Effector memory CD8-positive, alpha-beta T cell (primary cell): ENCODE data around the gene GSE1.

Experiments used
- ATAC-seq: fragments of 150-1000 bp; cut with Tn5 transposase; replicated peaks from 2 replicates; pipeline ENCODE4 v1.10.0; 2021; ENCODE audit warnings: mild to moderate bottlenecking, moderate library complexity
- DNase-seq, 3 experiments: peaks; one replicate each; pipeline ENCODE4 v3.0.0; 2021
- H3K27ac Mint-ChIP-seq, 2 donors: one replicate each; pipeline ENCODE4 v1.8.0; 2022; ENCODE audit warnings: mild to moderate bottlenecking in 2 of 2, mixed read lengths in 2 of 2, moderate library complexity in 2 of 2
- H3K27me3 Mint-ChIP-seq, 2 donors: one replicate each; pipeline ENCODE4 v1.8.0; 2022; ENCODE audit warnings: mixed read lengths in 2 of 2
- H3K36me3 Mint-ChIP-seq: one replicate; pipeline ENCODE4 v1.8.0; 2022; ENCODE audit warnings: mild to moderate bottlenecking, moderate library complexity, mixed read lengths; ENCODE audit not compliant: insufficient read depth
- H3K4me1 Mint-ChIP-seq, 2 donors: one replicate each; pipeline ENCODE4 v1.8.0; 2022; ENCODE audit warnings: low read depth in 2 of 2, mixed read lengths in 2 of 2
- H3K4me3 Mint-ChIP-seq, 2 donors: one replicate each; pipeline ENCODE4 v1.8.0; 2022; ENCODE audit warnings: mild to moderate bottlenecking in 2 of 2, mixed read lengths in 2 of 2, moderate library complexity in 2 of 2
- H3K9me3 Mint-ChIP-seq, 2 donors: one replicate each; pipeline ENCODE4 v1.8.0; 2022; ENCODE audit warnings: mixed read lengths in 2 of 2

The GSE1 gene

DNA sequence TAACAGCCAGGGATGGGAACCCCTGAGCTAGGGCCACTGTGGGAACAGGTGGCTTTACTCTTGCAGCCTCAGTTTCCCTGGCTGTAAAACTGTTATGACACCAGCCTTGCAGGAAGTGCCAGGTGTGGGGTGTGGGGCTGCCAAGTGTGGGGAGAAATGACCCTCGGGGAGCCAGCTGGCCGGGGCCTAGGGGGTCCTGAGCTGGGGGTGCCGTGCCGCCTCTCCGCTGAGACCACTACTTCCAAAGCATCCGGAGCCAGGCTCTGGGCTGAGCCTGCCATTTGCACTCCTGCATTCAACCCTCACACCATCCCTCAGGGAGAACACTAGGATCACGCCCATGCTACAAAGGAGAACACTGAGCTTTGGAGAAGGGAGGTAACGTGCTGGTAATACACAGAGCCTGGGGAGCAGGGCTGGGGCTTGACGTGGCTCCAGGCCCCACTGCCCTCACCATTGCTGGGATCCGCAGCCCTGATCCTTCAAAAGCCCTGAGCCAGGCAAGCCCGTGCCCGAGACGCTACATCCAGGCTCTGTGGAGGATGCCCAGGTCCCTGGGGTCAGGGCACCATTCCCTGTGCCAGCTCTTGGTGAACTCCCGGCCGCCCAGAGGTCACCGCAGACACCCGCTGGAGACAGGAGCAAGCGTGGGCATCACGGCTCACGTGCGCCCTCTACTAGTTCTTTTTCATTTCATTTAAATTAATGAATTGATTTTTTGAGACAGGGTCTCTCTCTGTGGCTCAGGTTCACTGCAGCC, 104.5 kb downstream of the GSE1 start:
- DNase-seq (peak; percentile 57 to 65 (median 62)), ATAC-seq (peak; percentile 58)
- no peak overlapping the region for H3K4me3 Mint-ChIP-seq
- no peaks in the 10 kb centered on the region for H3K9me3 Mint-ChIP-seq
- H3K27ac Mint-ChIP-seq = peak overlapping the region in 1 of 2 donors; percentile 51
- peaks cover 6% of the 10 kb centered on the region for H3K36me3 Mint-ChIP-seq
- H3K4me1 Mint-ChIP-seq = peaks cover 3 to 8% of the 10 kb centered on the region in 2 donors
- H3K27me3 Mint-ChIP-seq = peaks cover 12 to 20% of the 10 kb centered on the region in 2 donors

DNA sequence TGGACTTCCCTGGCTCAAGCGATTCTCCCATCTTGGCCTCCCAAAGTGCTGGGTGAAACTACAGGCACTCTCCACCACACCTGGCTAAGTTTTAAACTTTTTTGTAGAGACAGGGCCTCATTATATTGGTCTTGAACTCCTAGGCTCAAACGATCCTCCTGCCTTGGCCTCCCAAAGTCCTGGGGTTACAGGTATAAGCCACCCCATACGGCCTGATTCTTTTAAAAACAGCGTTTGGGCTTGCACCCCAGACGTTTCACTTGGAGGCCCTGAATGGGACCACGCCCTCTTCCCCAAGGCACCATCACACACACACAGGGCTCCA, 105.0 kb downstream of the GSE1 start:
- peak overlapping the region in 1 of 2 donors; percentile 51 for H3K27ac Mint-ChIP-seq
- H3K36me3 Mint-ChIP-seq = peaks cover 6% of the 10 kb centered on the region
- ATAC-seq (no peak), DNase-seq (no peak)
- no peaks in the 10 kb centered on the region for H3K9me3 Mint-ChIP-seq
- peaks cover 12 to 20% of the 10 kb centered on the region in 2 donors for H3K27me3 Mint-ChIP-seq
- H3K4me3 Mint-ChIP-seq = no peak overlapping the region
- peaks cover 3 to 8% of the 10 kb centered on the region in 2 donors for H3K4me1 Mint-ChIP-seq

- Mint-ChIP-seq H3K27ac (no peak overlapping the region), H3K9me3 (no peaks in the 10 kb centered on the region), H3K4me1 (peaks cover 3 to 8% of the 10 kb centered on the region in 2 donors), H3K36me3 (peaks cover 3% of the 10 kb centered on the region), H3K4me3 (no peak overlapping the region), H3K27me3 (peaks cover 12 to 20% of the 10 kb centered on the region in 2 donors)
- peak in 1 of 3 experiments; percentile 10 for DNase-seq
- no peak for ATAC-seq
Measured at GRCh38 chr16:85718682-85719081, 105.6 kb downstream of the GSE1 start.

DNA sequence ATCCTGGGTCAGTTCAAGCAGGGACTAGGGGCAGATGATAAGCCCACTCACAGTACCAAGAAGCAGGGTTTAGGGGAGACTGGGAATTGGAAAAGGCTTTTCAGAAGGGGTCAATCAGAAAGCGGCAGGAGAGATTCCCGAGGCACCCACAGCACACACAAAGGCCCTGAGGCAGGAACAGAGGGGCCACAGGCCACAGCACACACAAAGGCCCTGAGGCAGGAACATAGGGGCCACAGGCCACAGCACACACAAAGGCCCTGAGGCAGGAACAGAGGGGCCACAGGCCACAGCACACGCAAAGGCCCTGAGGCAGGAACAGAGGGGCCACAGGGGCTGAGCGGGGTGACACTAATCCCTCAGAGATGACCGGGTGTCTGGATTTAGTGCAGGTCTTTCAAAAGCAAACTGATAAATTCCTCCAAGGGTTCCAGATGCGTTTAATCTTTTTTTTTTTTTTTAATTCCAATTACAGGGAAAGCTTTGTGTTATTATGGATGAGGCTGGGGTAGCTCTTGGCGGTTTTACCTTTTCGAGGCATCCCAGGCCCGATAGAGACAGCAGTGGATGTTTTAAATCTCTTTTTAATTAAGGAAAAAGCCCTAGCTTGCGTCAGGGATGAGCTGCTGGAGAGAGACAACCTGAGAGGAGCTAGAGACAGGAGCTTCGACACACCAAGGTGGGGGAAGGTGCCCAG, 106.6 kb downstream of the GSE1 start:
- no peaks in the 10 kb centered on the region for H3K9me3 Mint-ChIP-seq
- H3K27ac Mint-ChIP-seq = no peak overlapping the region

DNA sequence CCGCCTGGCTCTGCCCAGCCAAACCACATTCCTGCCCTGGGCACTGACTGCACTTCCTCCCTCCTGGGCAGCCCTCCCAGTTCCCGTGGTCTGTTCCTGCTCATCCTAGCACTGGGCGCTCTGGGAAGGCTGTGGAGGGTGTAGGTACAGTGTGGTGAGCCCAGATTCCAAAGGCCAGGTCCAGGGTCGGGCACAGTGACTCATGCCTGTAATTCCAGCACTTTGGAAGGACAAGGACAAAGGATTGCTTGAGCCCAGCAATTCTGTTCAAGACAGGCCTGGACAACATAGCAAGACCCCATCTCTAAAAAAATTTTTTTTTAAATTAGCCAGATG, 107.1 kb downstream of the GSE1 start:
- Mint-ChIP-seq H3K4me3 (no peak overlapping the region), H3K36me3 (peaks cover 3% of the 10 kb centered on the region), H3K9me3 (no peaks in the 10 kb centered on the region), H3K4me1 (peaks cover 3 to 8% of the 10 kb centered on the region in 2 donors), H3K27me3 (peaks cover 11 to 17% of the 10 kb centered on the region in 2 donors), H3K27ac (no peak overlapping the region)
- ATAC-seq = no peak
- no peak for DNase-seq

More for the DNA sequence above, 106.6 kb downstream of the GSE1 start:
- Mint-ChIP-seq H3K4me1 (peaks cover 3 to 8% of the 10 kb centered on the region in 2 donors), H3K36me3 (peaks cover 3% of the 10 kb centered on the region), H3K27me3 (peaks cover 12 to 20% of the 10 kb centered on the region in 2 donors), H3K4me3 (no peak overlapping the region)
- no peak for ATAC-seq
- DNase-seq = no peak

- peaks cover 0 to 6% of the 10 kb centered on the region in 2 donors for H3K4me1 Mint-ChIP-seq
- peaks cover 3% of the 10 kb centered on the region for H3K36me3 Mint-ChIP-seq
- no peak for DNase-seq
- H3K9me3 Mint-ChIP-seq = no peaks in the 10 kb centered on the region
- H3K27ac Mint-ChIP-seq = no peak overlapping the region
- H3K27me3 Mint-ChIP-seq = peaks cover 5 to 8% of the 10 kb centered on the region in 2 donors
- H3K4me3 Mint-ChIP-seq = no peak overlapping the region
- ATAC-seq = no peak
Measured at GRCh38 chr16:85722128-85722893, 109.2 kb downstream of the GSE1 start.

- Mint-ChIP-seq H3K4me1 (peaks cover under 1 to 2% of the 10 kb centered on the region in 2 donors), H3K9me3 (no peaks in the 10 kb centered on the region), H3K27ac (no peak overlapping the region), H3K36me3 (peaks cover 3% of the 10 kb centered on the region), H3K27me3 (peaks cover 4% of the 10 kb centered on the region in 2 donors), H3K4me3 (no peak overlapping the region)
- DNase-seq (no peak), ATAC-seq (no peak)
Measured at GRCh38 chr16:85724126-85724879, 111.2 kb downstream of the GSE1 start.

GRCh38 chr16:85724936-85725335, 111.8 kb downstream of the GSE1 start:
- Mint-ChIP-seq H3K27me3 (no peaks in the 10 kb centered on the region), H3K4me1 (peaks cover 0 to 4% of the 10 kb centered on the region in 2 donors), H3K9me3 (no peaks in the 10 kb centered on the region), H3K27ac (no peak overlapping the region), H3K4me3 (no peak overlapping the region), H3K36me3 (no peaks in the 10 kb centered on the region)
- DNase-seq (no peak), ATAC-seq (no peak)
